Spleen (tissue), 7 donors: ENCODE results near the gene SLC6A20.

ENCODE experiments used
- POLR2A ChIP-seq, 3 donors: fragments of 450-650 bp; IDR thresholded peaks; one replicate each; pipeline ENCODE4 v1.5.1; 2017; ENCODE audit warnings: antibody characterized with exemption in 3 of 3, mild to moderate bottlenecking in 1 of 3
- POLR2AphosphoS5 ChIP-seq, 3 donors: sonication (generic); formaldehyde crosslinking; IDR thresholded peaks; one replicate each; pipeline ENCODE4 v1.5.1; 2017; ENCODE audit warnings: antibody characterized with exemption in 3 of 3
- TF ChIP-seq, protein P1 (sequence below), 11 experiments: fragments of 200-600 bp in 7 of 11; fragments of 450-650 bp in 4 of 11; sonication (generic) in 4 of 11; IDR thresholded peaks in 8 of 11; conservative IDR thresholded peaks in 3 of 11; 1 replicate in 7 of 11; 2 replicates in 4 of 11; pipeline versions ENCODE4 v1.4.0 to v1.8.0; 2016 to 2021; ENCODE audit warnings: antibody characterized with exemption in 11 of 11, inconsistent platforms in 4 of 11, mild to moderate bottlenecking in 1 of 11
- donor health status: DM: no; HTN: no; CAD: no; lungs with moderate emphysema.
- donor health status: DM: no; HTN: no; CAD: no.
- donor health status: DM: no; HTN: no; CAD: no.

DNA sequence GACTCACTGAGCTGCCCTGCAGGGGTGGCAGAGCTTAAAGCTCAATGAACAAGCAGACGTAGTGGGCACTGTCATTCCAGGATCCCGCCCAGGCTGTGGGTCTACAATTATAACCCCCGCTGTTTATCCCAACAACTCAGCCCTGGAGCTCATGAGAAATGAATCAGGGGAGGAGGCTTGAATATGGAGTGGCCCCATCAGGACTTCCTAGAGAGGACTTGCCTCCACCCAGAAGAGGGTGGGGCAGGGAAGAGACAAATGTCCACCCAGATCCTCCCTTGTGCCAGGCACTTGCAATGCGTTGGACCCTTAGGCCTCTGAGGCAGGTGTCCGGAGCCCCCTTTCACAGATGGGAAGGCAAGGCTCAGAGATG is 33.0 kb downstream of the SLC6A20 start:
- TF ChIP-seq, protein P1, sequence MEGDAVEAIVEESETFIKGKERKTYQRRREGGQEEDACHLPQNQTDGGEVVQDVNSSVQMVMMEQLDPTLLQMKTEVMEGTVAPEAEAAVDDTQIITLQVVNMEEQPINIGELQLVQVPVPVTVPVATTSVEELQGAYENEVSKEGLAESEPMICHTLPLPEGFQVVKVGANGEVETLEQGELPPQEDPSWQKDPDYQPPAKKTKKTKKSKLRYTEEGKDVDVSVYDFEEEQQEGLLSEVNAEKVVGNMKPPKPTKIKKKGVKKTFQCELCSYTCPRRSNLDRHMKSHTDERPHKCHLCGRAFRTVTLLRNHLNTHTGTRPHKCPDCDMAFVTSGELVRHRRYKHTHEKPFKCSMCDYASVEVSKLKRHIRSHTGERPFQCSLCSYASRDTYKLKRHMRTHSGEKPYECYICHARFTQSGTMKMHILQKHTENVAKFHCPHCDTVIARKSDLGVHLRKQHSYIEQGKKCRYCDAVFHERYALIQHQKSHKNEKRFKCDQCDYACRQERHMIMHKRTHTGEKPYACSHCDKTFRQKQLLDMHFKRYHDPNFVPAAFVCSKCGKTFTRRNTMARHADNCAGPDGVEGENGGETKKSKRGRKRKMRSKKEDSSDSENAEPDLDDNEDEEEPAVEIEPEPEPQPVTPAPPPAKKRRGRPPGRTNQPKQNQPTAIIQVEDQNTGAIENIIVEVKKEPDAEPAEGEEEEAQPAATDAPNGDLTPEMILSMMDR (IDR thresholded peaks at IDR 0.05 in 8 of 11, conservative IDR thresholded peaks at IDR 0.05 in 3 of 11), result no peak
- TF ChIP-seq POLR2A (IDR thresholded peaks at IDR 0.05) (no peak), POLR2AphosphoS5 (IDR thresholded peaks at IDR 0.05) (no peak)
